GM12864 (cell line): Measurements from ENCODE around the gene EGFR.

Source experiments
- DNase-seq: peaks from one replicate; pipeline ENCODE4 v3.0.0-alpha.2; 2011; ENCODE audit warnings: low read depth
- H3K4me3 ChIP-seq: 2 replicates; pipeline ENCODE4 v1.5.1; 2011; ENCODE audit warnings: mild to moderate bottlenecking, low read depth, low read length, control low read depth
- CTCF ChIP-seq: IDR thresholded peaks from 2 replicates; pipeline ENCODE4 v1.5.1; 2011; ENCODE audit warnings: low read depth, mild to moderate bottlenecking, moderate library complexity, low read length, control low read depth, inconsistent platforms; ENCODE audit errors: missing control alignments

Gene EGFR

GRCh38 chr7:55172161-55172560 is 153.3 kb downstream of the EGFR start:
- H3K4me3 ChIP-seq: no peak overlapping the region
- no peak for TF ChIP-seq CTCF
- DNase-seq: no peak

DNA sequence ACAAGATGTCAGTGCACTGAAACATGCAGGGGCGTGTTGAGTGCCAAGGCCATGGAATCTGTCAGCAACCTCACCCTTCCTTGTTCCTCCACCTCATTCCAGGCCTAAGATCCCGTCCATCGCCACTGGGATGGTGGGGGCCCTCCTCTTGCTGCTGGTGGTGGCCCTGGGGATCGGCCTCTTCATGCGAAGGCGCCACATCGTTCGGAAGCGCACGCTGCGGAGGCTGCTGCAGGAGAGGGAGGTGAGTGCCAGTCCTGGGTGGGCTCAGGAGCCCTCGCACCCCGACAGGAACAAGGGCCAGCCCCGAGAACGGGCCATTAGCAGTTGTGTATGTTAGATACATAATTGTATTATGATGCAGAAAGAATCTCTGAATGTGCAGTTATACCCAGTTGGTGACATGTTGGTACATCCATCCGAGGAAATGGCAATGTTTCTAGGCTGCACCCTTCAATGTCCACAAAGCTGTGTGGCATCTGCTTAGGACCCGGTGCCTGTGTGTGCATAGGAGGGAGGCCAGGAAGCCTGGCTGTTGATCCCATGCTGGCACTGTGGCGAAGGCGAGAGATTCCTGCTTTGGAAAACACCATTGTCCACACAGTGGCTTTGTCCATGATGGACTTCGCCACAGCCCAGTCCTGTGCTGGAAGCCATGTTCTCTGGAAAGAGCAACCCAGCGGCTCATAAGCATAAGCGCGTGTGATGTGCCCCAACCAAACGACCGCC is 154.2 kb downstream of the EGFR start:
- no peak for DNase-seq
- TF ChIP-seq CTCF: no peak
- no peak overlapping the region for H3K4me3 ChIP-seq

GRCh38 chr7:55173671-55174070 is 154.9 kb downstream of the EGFR start:
- TF ChIP-seq CTCF: no peak
- no peak for DNase-seq
- H3K4me3 ChIP-seq: no peak overlapping the region

- no peak for TF ChIP-seq CTCF
- no peak for DNase-seq
- no peak overlapping the region for H3K4me3 ChIP-seq
These were observed 155.6 kb downstream of the EGFR start for GRCh38 chr7:55174456-55174855.

- DNase-seq: no peak
- no peak for TF ChIP-seq CTCF
- no peak overlapping the region for H3K4me3 ChIP-seq
These were observed 156.0 kb downstream of the EGFR start for GRCh38 chr7:55174856-55175255.

DNA sequence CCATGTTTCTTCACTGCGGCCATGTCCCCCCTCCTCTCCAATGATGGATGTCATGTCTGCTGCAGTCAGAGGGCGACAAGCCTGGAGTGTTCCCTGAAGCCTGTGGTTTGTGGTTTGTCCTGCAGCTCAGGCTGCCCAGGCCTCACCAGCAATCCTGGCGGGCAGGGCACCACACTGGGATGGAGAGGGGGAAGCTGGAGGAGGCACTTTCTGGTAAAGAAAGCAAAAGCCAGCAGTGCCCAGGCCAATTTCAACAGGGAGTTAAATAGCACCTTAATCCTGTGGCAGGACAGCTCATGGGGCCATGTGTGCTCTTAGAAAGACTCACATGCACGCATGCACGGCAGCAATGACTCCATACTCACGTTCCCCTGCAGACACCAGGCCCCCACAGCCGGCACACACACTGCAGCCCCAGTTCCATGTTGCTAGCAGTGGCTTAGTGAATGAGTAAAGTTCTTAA is 158.3 kb downstream of the EGFR start:
- no peak for TF ChIP-seq CTCF
- H3K4me3 ChIP-seq: no peak overlapping the region
- no peak for DNase-seq

DNA sequence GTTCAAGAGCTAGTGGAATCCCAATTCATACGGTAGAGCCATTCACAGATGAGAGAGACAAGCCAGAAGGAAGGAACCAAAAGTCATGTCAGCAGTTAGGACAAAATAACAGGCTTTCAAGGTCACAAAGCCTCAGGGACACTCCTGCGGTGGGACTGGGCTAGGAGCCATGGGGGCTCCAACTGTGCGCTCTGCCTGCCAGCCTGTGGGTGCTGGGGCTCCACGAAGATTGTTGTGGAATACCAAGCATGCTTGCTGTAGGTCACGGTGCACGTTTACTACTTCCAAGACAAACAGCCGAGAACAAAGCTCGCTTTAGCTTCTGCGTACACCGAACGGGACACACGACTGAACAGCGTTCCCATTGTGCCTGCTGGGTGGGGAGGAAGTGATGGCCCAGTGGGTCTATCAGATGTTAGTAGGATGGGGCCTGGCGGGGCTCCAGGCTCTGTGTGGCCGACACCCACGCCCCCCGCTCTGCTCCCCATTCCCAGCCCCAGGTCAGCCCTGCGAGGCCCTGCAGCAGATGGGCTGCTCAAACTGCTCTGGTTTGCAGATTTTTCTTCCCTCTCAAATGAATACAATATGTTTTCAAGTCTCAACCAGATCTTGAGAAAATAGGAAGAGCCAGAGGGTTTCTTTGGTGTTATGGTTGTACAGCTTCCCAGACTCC is 158.9 kb downstream of the EGFR start:
- no peak overlapping the region for H3K4me3 ChIP-seq
- TF ChIP-seq CTCF: no peak
- no peak for DNase-seq
